HG03025 (cell line): Measurements from ENCODE around the gene PCDHGB4.
"Not testable (repeated sequence)": the region's sequence is repeated elsewhere in the genome, so short reads cannot be mapped to it uniquely, and the experiment has no call there.

Experiments used
- ATAC-seq: cut with Tn5 transposase; IDR thresholded peaks from one replicate; pipeline ENCODE4 v1.9.1; 2021; ENCODE audit warnings: mild to moderate bottlenecking, moderate library complexity; ENCODE audit not compliant: unreplicated experiment, low FRiP score

The PCDHGB4 gene

DNA sequence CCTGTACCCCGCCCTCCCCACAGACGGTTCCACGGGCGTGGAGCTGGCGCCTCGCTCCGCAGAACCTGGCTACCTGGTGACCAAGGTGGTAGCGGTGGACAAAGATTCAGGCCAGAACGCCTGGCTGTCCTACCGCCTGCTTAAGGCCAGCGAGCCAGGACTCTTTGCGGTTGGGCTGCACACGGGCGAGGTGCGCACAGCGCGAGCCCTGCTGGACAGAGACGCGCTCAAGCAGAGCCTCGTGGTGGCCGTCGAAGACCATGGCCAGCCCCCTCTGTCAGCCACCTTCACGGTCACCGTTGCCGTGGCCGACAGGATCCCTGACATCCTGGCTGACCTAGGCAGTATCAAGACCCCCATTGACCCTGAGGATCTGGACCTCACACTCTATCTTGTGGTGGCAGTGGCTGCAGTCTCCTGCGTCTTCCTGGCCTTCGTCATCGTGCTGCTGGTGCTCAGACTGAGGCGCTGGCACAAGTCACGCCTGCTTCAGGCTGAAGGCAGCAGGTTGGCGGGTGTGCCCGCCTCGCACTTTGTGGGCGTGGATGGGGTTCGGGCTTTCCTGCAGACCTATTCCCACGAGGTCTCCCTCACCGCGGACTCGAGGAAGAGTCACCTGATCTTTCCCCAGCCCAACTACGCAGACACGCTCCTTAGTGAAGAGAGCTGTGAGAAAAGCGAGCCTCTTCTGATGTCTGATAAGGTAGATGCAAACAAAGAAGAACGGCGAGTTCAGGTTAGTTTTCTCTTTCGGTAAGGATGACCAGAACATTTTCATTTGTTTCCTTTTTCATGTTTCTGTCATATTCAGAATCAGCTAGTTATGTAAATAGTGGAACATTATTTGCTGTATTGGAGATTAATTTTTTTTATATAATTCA, 21.2 kb upstream of the PCDHGB4 start:
- ATAC-seq, result no peak

DNA sequence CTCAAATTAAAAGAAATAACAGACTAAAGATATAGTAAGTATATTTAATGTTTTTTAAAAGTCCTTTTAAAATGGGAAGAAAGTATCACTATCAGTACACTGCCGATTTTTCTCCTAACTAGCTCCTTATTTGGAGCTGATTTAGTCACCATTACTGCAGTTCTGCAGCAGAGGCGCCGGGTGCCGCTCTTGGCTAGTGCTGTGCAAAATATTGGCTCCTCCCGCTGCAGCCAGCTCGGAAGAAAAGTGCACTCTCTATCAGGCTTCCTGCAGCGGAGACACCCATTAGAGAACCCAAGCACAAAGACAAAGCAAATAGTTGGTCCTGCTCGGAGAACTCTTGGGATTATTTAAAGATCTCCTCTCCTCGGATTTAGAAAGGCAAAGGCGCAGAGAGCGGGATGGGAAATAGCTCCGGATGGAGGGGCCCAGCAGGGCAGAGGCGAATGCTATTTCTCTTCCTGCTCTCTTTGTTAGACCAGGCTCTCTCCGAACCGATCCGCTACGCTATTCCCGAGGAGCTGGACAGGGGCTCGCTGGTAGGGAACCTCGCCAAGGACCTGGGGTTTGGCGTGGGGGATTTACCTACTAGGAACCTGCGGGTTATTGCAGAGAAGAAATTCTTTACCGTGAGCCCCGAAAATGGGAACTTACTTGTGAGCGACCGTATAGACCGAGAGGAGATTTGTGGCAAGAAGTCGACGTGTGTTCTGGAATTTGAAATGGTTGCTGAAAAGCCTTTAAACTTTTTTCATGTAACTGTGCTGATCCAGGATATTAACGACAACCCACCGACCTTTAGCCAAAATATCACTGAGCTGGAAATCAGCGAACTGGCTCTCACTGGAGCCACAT, 17.3 kb upstream of the PCDHGB4 start, which contains the start of gene PCDHGB3:
TSS of gene PCDHGB3 (plus strand) at position 249 of the 855 bp plus-strand sequence. CDS start at position 402, 153 bp downstream.
- peak; percentile 99 for ATAC-seq

DNA sequence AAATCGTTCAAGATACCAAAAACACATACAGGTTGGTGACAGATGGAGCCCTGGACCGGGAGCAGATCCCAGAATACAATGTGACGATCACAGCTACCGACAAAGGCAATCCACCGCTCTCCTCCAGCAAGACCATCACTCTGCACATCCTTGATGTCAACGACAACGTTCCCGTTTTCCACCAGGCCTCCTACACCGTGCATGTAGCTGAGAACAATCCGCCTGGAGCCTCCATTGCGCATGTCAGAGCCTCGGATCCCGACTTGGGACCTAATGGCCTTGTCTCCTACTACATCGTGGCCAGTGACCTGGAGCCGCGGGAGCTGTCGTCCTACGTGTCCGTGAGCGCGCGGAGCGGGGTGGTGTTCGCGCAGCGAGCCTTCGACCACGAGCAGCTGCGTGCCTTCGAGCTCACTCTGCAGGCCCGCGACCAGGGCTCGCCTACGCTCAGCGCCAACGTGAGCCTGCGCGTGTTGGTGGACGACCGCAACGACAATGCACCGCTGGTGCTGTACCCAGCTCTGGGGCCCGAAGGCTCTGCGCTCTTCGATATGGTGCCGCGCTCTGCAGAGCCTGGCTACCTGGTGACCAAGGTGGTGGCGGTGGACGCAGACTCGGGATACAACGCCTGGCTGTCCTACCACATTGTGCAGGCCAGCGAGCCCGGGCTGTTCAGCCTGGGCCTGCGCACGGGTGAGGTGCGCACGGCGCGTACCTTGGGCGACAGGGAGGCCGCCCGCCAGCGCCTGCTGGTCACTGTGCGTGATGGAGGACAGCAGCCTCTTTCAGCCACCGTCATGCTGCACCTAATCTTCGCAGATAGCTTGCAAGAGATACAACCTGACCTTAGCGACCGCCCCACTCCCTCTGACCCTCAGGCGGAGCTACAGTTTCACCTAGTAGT, 15.7 kb upstream of the PCDHGB4 start:
- ATAC-seq, result no peak

DNA sequence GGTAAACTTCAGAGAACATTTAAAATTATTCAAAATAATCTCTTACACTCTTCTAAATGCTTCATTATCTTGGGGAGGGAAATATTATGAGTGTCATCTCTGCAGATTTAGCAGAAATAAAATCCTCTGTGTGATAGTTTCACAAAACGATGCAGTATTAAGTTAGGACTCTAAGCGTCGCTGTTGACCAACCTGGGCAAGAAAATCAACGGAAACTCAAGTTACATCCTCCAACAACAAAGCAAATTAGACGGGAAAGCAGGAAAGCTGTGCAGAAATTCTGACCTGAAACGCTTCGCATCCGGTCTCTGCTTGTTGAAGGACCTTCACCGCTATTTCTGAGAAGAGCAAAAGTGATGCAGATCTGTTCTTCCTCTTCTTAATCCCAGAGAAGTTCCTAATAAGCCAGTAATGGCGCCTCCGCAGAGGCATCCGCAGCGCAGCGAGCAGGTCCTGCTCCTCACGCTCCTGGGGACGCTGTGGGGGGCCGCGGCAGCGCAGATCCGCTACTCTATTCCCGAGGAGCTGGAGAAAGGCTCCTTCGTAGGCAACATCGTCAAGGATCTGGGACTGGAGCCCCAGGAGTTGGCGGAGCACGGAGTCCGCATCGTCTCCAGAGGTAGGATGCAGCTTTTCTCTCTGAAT, 13.7 kb upstream of the PCDHGB4 start, which contains the start of gene PCDHGA6:
TSS of gene PCDHGA6 (plus strand) at position 219 of the 645 bp plus-strand sequence. CDS start at position 412, 193 bp downstream.
- ATAC-seq, result no peak

DNA sequence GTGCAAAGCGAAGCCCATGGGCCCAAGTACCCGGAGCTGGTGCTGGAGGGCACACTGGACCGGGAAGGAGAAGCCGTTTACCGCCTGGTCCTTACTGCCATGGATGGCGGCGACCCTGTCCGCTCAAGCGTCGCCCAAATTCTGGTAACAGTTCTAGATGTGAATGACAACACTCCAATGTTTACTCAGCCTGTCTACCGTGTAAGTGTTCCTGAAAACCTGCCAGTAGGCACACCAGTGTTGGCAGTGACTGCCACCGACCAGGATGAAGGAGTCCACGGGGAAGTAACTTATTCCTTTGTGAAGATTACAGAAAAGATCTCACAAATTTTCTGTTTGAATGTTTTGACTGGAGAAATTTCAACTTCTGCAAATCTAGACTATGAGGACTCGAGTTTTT, 12.9 kb upstream of the PCDHGB4 start:
- ATAC-seq, result no peak

DNA sequence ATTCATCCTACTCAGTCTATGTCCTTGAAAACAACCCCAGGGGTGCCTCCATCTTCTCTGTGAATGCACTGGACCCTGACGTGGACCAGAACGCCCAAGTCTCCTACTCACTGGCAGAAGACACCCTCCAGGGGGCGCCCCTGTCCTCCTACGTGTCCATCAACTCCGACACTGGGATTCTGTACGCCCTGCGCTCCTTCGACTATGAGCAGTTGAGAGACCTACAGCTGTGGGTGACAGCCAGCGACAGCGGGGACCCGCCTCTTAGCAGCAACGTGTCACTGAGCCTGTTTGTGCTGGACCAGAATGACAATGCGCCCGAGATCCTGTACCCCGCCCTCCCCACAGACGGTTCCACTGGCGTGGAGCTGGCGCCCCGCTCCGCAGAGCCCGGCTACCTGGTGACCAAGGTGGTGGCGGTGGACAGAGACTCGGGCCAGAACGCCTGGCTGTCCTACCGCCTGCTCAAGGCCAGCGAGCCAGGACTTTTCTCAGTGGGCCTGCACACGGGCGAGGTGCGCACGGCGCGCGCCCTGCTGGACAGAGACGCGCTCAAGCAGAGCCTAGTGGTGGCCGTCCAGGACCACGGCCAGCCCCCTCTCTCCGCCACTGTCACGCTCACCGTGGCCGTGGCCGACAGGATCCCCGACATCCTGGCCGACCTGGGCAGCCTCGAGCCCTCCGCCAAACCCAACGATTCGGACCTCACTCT, 11.9 kb upstream of the PCDHGB4 start:
- ATAC-seq, result not testable (repeated sequence)

DNA sequence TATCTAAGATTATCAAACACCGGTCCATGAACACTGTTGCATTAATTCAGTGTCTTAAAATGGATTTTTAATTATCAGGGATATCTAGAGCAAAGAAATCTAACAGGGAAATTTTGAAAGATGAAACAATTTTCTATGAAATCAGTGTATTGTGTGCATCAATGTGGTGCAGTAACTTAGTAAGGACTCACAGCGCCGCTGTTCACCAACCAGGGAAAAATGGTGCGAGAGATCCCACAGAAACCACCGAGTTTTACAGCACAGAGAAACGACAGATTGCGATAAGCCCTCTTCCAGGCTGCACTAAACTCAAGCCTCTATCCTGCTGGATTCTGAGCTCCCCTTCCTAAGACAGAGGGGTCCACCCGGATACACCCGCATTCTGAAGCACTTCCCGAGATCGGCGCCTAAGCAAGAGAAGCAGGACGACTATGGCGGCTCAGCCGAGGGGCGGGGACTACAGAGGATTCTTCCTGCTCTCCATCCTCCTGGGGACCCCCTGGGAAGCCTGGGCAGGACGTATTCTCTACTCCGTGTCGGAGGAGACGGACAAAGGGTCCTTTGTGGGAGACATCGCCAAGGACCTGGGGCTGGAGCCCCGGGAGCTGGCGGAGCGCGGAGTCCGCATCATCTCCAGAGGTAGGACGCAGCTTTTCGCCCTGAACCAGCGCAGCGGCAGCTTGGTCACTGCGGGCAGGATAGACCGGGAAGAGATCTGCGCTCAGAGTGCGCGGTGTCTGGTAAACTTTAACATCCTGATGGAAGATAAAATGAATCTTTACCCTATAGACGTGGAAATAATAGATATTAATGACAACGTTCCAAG, 4.8 kb upstream of the PCDHGB4 start, which contains the start of gene PCDHGA7:
TSS of gene PCDHGA7 (plus strand) at position 274 of the 826 bp plus-strand sequence. CDS start at position 432, 158 bp downstream.
- ATAC-seq, result no peak

DNA sequence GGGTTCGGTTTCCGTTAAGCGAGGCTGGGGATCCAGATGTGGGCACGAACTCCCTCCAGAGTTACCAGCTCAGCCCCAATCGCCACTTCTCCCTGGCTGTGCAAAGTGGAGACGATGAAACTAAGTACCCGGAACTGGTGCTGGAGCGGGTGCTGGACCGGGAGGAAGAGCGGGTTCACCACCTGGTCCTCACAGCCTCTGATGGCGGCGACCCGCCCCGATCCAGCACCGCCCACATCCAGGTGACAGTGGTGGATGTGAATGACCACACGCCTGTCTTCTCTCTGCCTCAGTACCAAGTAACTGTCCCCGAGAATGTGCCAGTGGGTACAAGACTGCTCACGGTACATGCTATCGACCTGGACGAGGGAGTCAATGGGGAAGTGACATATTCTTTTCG, 4.2 kb upstream of the PCDHGB4 start:
- ATAC-seq, result no peak

DNA sequence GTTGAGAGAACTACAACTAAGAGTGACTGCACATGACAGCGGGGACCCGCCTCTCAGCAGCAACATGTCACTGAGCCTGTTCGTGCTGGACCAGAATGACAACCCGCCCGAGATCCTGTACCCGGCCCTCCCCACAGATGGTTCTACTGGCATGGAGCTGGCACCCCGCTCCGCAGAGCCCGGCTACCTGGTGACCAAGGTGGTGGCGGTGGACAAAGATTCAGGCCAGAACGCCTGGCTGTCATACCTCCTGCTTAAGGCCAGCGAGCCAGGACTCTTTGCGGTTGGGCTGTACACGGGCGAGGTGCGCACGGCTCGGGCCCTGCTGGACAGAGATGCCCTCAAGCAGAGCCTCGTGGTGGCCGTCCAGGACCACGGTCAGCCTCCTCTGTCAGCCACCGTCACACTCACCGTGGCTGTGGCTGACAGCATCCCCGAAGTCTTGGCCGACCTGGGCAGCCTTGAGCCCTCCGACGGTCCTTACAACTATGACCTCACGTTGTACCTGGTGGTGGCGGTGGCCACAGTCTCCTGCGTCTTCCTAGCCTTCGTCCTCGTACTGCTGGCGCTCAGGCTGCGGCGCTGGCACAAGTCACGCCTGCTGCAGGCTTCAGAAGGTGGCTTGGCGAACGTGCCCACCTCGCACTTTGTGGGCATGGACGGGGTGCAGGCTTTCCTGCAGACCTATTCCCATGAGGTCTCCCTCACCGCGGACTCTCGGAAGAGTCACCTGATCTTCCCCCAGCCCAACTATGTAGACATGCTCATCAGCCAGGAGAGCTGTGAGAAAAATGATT, 2.8 kb upstream of the PCDHGB4 start:
- no peak for ATAC-seq

DNA sequence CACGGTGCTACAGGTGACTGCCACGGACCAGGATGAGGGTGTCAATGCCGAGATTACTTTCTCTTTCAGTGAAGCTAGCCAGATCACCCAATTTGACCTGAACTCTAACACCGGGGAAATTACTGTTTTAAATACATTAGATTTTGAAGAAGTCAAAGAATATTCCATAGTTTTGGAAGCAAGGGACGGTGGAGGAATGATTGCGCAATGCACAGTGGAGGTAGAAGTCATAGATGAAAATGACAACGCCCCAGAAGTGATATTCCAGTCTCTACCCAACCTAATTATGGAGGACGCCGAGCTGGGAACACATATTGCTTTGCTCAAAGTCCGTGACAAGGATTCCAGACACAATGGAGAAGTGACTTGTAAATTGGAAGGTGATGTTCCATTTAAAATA, 1.2 kb downstream of the PCDHGB4 start:
- no peak for ATAC-seq

DNA sequence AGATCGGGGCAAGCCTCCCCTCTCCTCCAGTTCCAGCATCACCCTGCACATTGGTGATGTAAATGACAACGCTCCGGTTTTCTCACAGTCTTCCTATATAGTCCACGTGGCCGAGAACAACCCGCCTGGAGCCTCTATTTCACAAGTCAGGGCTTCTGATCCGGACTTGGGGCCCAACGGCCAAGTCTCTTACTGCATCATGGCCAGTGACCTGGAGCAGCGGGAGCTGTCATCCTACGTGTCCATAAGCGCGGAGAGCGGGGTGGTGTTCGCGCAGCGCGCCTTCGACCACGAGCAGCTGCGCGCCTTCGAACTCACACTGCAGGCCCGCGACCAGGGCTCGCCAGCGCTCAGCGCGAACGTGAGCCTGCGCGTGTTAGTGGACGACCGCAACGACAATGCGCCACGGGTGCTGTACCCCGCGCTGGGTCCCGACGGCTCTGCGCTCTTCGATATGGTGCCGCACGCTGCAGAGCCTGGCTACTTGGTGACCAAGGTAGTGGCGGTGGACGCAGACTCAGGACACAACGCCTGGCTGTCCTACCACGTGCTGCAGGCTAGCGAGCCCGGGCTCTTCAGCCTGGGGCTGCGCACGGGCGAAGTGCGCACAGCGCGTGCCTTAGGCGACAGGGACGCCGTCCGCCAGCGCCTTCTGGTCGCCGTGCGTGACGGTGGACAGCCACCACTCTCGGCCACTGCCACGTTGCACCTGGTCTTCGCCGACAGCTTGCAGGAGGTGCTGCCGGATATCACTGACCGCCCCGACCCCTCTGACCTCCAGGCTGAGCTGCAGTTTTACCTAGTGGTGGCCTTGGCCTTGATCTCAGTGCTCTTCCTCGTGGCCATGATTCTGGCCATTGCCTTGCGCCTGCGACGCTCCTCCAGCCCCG, 1.9 kb downstream of the PCDHGB4 start:
- ATAC-seq, result no peak

DNA sequence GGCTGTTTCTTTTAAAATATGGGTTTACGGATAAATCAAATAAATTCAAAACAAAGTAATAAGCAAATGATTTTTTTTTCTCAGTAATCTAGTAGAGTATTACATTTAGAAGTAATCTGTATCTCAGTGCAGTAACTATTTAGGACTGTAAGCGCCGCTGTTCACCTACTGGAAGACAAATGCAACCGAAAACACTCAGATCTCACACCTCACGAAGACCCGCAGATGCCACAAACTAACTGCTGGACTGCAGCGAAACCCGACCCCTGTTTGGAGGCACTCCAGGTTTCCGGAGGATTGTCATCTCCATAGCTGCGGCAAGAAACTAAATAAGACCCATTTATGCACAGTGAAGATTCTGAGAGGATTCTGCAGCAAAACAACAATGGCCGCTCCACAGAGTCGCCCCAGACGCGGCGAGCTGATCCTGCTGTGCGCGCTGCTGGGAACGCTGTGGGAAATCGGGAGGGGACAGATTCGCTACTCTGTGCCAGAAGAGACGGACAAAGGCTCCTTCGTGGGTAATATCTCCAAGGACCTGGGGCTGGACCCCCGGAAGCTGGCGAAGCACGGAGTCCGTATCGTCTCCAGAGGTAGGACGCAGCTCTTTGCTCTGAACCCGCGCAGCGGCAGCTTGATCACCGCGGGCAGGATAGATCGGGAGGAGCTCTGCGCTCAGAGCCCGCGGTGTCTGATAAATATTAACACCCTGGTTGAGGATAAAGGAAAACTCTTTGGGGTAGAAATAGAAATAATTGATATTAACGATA, 5.1 kb downstream of the PCDHGB4 start, which contains the start of gene PCDHGA8:
TSS of gene PCDHGA8 (plus strand) at position 205 of the 770 bp plus-strand sequence. CDS start at position 386, 181 bp downstream.
- no peak for ATAC-seq

DNA sequence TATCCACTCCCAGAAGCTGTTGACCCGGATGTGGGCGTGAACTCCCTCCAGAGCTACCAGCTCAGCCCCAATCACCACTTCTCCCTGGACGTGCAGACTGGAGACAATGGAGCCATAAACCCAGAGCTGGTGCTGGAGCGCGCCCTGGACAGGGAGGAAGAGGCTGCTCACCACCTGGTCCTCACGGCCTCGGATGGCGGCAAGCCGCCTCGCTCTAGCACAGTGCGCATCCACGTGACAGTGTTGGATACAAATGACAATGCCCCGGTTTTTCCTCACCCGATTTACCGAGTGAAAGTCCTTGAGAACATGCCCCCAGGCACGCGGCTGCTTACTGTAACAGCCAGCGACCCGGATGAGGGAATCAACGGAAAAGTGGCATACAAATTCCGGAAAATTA, 5.8 kb downstream of the PCDHGB4 start:
- no peak for ATAC-seq

DNA sequence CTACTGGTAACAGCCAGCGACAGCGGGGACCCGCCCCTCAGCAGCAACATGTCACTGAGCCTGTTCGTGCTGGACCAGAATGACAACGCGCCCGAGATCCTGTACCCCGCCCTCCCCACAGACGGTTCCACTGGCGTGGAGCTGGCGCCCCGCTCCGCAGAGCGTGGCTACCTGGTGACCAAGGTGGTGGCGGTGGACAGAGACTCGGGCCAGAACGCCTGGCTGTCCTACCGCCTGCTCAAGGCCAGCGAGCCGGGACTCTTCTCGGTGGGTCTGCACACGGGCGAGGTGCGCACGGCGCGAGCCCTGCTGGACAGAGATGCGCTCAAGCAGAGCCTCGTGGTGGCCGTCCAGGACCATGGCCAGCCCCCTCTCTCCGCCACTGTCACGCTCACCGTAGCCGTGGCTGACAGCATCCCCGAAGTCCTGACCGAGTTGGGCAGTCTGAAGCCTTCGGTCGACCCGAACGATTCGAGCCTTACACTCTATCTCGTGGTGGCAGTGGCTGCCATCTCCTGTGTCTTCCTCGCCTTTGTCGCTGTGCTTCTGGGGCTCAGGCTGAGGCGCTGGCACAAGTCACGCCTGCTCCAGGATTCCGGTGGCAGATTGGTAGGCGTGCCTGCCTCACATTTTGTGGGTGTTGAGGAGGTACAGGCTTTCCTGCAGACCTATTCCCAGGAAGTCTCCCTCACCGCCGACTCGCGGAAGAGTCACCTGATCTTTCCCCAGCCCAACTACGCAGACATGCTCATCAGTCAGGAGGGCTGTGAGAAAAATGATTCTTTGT, 7.1 kb downstream of the PCDHGB4 start:
- not testable (repeated sequence) for ATAC-seq
